Posterior cingulate gyrus (tissue), 11 donors: ENCODE data around the gene EXOSC5.
"Not testable (repeated sequence)": the region's sequence is repeated elsewhere in the genome, so short reads cannot be mapped to it uniquely, and the experiment has no call there.

Source experiments
- DNase-seq, 10 donors: peaks; one replicate each; pipeline versions ENCODE4 v3.0.0 to v3.0.0-alpha.2; 2020 to 2021; ENCODE audit warnings: mixed read lengths in 3 of 10
- intact Hi-C: fragments of 100-400 bp; cut with DNase I; formaldehyde crosslinking; loops from one replicate; pipeline ENCODE4 v1.15.1; 2023

EXOSC5 gene

GRCh38 chr19:41397086-41398049, at the start of gene EXOSC5, which contains the start of gene BCKDHA:
EXOSC5 (minus strand) TSS chr19:41397359; CDS start chr19:41397328, 31 bp downstream.
BCKDHA (plus strand) TSS chr19:41397818; CDS start chr19:41397828, 10 bp downstream.
- intact Hi-C loops: loop anchor here (2.0 kb wide), 1 partner anchor 33 kb away; the partner anchor contains the start of gene B9D2
- DNase-seq: peak; percentile 98 to 100 (median 99)

- peak in 1 of 10 donors; percentile 39 for DNase-seq
- intact Hi-C loops: no loop called here
These were observed 48.4 kb upstream of the EXOSC5 start for GRCh38 chr19:41445575-41445974.

- peak in 2 of 10 donors; percentile 61 to 76 for DNase-seq
- intact Hi-C loops: no loop called here
These were observed 46.8 kb upstream of the EXOSC5 start for GRCh38 chr19:41443813-41444455.

- DNase-seq: peak in 3 of 10 donors; percentile 32 to 48 (median 41)
- intact Hi-C loops: no loop called here
These were observed 45.6 kb upstream of the EXOSC5 start, which contains the start of gene ERICH4 for GRCh38 chr19:41442473-41443355. ERICH4 (plus strand) TSS chr19:41443156; CDS start chr19:41443170, 14 bp downstream.

- peak in 3 of 10 donors; percentile 8 to 54 (median 35) for DNase-seq
- intact Hi-C loops: no loop called here
These were observed 44.3 kb upstream of the EXOSC5 start for GRCh38 chr19:41441321-41441945.

GRCh38 chr19:41439441-41440222, 42.5 kb upstream of the EXOSC5 start, which contains the start of gene DMAC2:
DMAC2 (minus strand) TSS chr19:41439912; CDS start chr19:41439899, 13 bp downstream.
- peak; percentile 90 to 99 (median 96) for DNase-seq
- intact Hi-C loops: loop anchor here (1.0 kb wide), 1 partner anchor 129 kb away; the partner anchor contains the start of gene CCDC97

- intact Hi-C loops: no loop called here
- DNase-seq: peak in 3 of 10 donors; percentile 43 to 48 (median 46)
These were observed 40.9 kb upstream of the EXOSC5 start for GRCh38 chr19:41437944-41438574.

GRCh38 chr19:41436674-41436951, 39.5 kb upstream of the EXOSC5 start:
- intact Hi-C loops: no loop called here
- DNase-seq: no peak

GRCh38 chr19:41435936-41436673, 38.9 kb upstream of the EXOSC5 start:
- intact Hi-C loops: no loop called here
- DNase-seq: peak in 3 of 10 donors; percentile 31 to 61 (median 53)

- intact Hi-C loops: not testable (repeated sequence)
- peak in 3 of 10 donors; percentile 18 to 52 (median 22) for DNase-seq
These were observed 38.2 kb upstream of the EXOSC5 start for GRCh38 chr19:41435376-41435775.

GRCh38 chr19:41434450-41434849, 37.3 kb upstream of the EXOSC5 start:
- intact Hi-C loops: no loop called here
- DNase-seq: peak in 3 of 10 donors; percentile 4 to 50 (median 21)

GRCh38 chr19:41433171-41433570, 36.0 kb upstream of the EXOSC5 start:
- DNase-seq: peak in 5 of 10 donors; percentile 34 to 91 (median 60)
- intact Hi-C loops: no loop called here

- intact Hi-C loops: no loop called here
- DNase-seq: no peak
These were observed 34.5 kb upstream of the EXOSC5 start for GRCh38 chr19:41431426-41432386.

GRCh38 chr19:41430922-41431321, 33.8 kb upstream of the EXOSC5 start:
- DNase-seq: no peak
- intact Hi-C loops: no loop called here

- DNase-seq: no peak
- intact Hi-C loops: no loop called here
These were observed 31.3 kb upstream of the EXOSC5 start for GRCh38 chr19:41428481-41428859.
